Measurements from ENCODE around the gene DST. TPM values are rescaled to one million over a fixed set of nuclear protein-coding genes. Genes with fewer than 3 reads are reported as not detected.

The DST gene
- total RNA-seq, 1 experiment from 2014 or later = 370 TPM

GRCh38 chr6:56594699-56595098 is 48.0 kb downstream of the DST start:
- no peaks in the 10 kb centered on the region for H3K9me3 Mint-ChIP-seq (ENCODE audit: unreplicated experiment)
- DNase-seq (ENCODE audit: unreplicated experiment) = no peak
- H3K27me3 Mint-ChIP-seq (ENCODE audit: insufficient read depth, unreplicated experiment) = no peaks in the 10 kb centered on the region
- peaks cover 98% of the 10 kb centered on the region for H3K36me3 Mint-ChIP-seq (ENCODE audit: insufficient read depth, unreplicated experiment)
- TF ChIP-seq CTCF (IDR thresholded peaks at IDR 0.05; ENCODE audit: unreplicated experiment) = no peak
- no TSS peak for BruUV-seq (replicated peaks)
- H3K4me3 Mint-ChIP-seq (ENCODE audit: unreplicated experiment) = no peak overlapping the region
- H3K27ac Mint-ChIP-seq (ENCODE audit: low read depth, unreplicated experiment) = no peak overlapping the region
- ChIA-PET POLR2A (interaction anchor here (0.6 to 1.7 kb wide), 3 partner anchors 9 to 257 kb away, joined by 3 to 7 read pairs (median 4); no protein-coding TSS in a partner anchor), CTCF (interaction anchor here (0.6 to 4.2 kb wide), 23 partner anchors 9 to 1420 kb away, joined by 3 to 17 read pairs (median 5); no protein-coding TSS in a partner anchor)
- intact Hi-C loops (cut with micrococcal nuclease) = loop anchor here (5.0 to 10.0 kb wide), 2 partner anchors 222 to 620 kb away; no protein-coding TSS in a partner anchor
- H3K4me1 Mint-ChIP-seq (ENCODE audit: insufficient read depth, unreplicated experiment) = peaks cover 6% of the 10 kb centered on the region

- POLR2A ChIA-PET = interaction anchor here (1.4 to 1.7 kb wide), 2 partner anchors 10 to 51 kb away, joined by 3 to 7 read pairs; no protein-coding TSS in a partner anchor
- no peak for DNase-seq (ENCODE audit: unreplicated experiment)
- BruUV-seq (replicated peaks) = no TSS peak
- no peaks in the 10 kb centered on the region for H3K9me3 Mint-ChIP-seq (ENCODE audit: unreplicated experiment)
- H3K36me3 Mint-ChIP-seq (ENCODE audit: insufficient read depth, unreplicated experiment) = peaks cover 99% of the 10 kb centered on the region
- CTCF ChIA-PET = interaction anchor here (0.6 to 4.2 kb wide), 16 partner anchors 10 to 236 kb away, joined by 3 to 17 read pairs (median 4); no protein-coding TSS in a partner anchor
- intact Hi-C loops (cut with micrococcal nuclease) = loop anchor here (1.0 to 10.0 kb wide), 4 partner anchors 222 to 619 kb away; no protein-coding TSS in a partner anchor
- H3K27ac Mint-ChIP-seq (ENCODE audit: low read depth, unreplicated experiment) = no peak overlapping the region
- TF ChIP-seq CTCF (IDR thresholded peaks at IDR 0.05; ENCODE audit: unreplicated experiment) = no peak
- H3K4me1 Mint-ChIP-seq (ENCODE audit: insufficient read depth, unreplicated experiment) = peaks cover 6% of the 10 kb centered on the region
- H3K27me3 Mint-ChIP-seq (ENCODE audit: insufficient read depth, unreplicated experiment) = no peaks in the 10 kb centered on the region
- no peak overlapping the region for H3K4me3 Mint-ChIP-seq (ENCODE audit: unreplicated experiment)
Observed at GRCh38 chr6:56593801-56594318, 48.8 kb downstream of the DST start.

GRCh38 chr6:56582236-56582635 is 60.5 kb downstream of the DST start:
- Mint-ChIP-seq H3K27me3 (ENCODE audit: insufficient read depth, unreplicated experiment) (no peaks in the 10 kb centered on the region), H3K4me1 (ENCODE audit: insufficient read depth, unreplicated experiment) (no peaks in the 10 kb centered on the region), H3K27ac (ENCODE audit: low read depth, unreplicated experiment) (no peak overlapping the region), H3K4me3 (ENCODE audit: unreplicated experiment) (no peak overlapping the region), H3K9me3 (ENCODE audit: unreplicated experiment) (no peaks in the 10 kb centered on the region), H3K36me3 (ENCODE audit: insufficient read depth, unreplicated experiment) (peaks cover 70% of the 10 kb centered on the region)
- intact Hi-C loops (cut with micrococcal nuclease) = no loop called here
- no peak for DNase-seq (ENCODE audit: unreplicated experiment)
- ChIA-PET POLR2A (interaction anchor here (0.7 to 0.9 kb wide), 2 partner anchors 21 to 58 kb away, joined by 3 read pairs; no protein-coding TSS in a partner anchor), CTCF (interaction anchor here (0.8 to 1.2 kb wide), 2 partner anchors 10 to 13 kb away, joined by 3 to 5 read pairs; no protein-coding TSS in a partner anchor)
- TF ChIP-seq CTCF (IDR thresholded peaks at IDR 0.05; ENCODE audit: unreplicated experiment) = no peak
- no TSS peak for BruUV-seq (replicated peaks)

- H3K27ac Mint-ChIP-seq (ENCODE audit: low read depth, unreplicated experiment) = no peak overlapping the region
- BruUV-seq (replicated peaks) = no TSS peak
- DNase-seq (ENCODE audit: unreplicated experiment) = no peak
- H3K9me3 Mint-ChIP-seq (ENCODE audit: unreplicated experiment) = no peaks in the 10 kb centered on the region
- H3K4me3 Mint-ChIP-seq (ENCODE audit: unreplicated experiment) = no peak overlapping the region
- intact Hi-C loops (cut with micrococcal nuclease) = no loop called here
- H3K36me3 Mint-ChIP-seq (ENCODE audit: insufficient read depth, unreplicated experiment) = peaks cover 70% of the 10 kb centered on the region
- H3K27me3 Mint-ChIP-seq (ENCODE audit: insufficient read depth, unreplicated experiment) = no peaks in the 10 kb centered on the region
- no peak for TF ChIP-seq CTCF (IDR thresholded peaks at IDR 0.05; ENCODE audit: unreplicated experiment)
- CTCF ChIA-PET = interaction anchor here (0.5 to 1.3 kb wide), 8 partner anchors 10 to 122 kb away, joined by 3 to 11 read pairs (median 4); no protein-coding TSS in a partner anchor
- POLR2A ChIA-PET = interaction anchor here (0.7 to 0.9 kb wide), 3 partner anchors 22 to 109 kb away, joined by 3 to 4 read pairs (median 3); no protein-coding TSS in a partner anchor
- no peaks in the 10 kb centered on the region for H3K4me1 Mint-ChIP-seq (ENCODE audit: insufficient read depth, unreplicated experiment)
Observed at GRCh38 chr6:56581296-56581925, 61.3 kb downstream of the DST start.

Measured in MCF 10A (cell line).